LNCAP (cell line): ENCODE data around the gene HMGN5.

ENCODE experiments used
- TF ChIP-seq, protein P1 (sequence below): fragments of 450-650 bp; IDR thresholded peaks from 2 replicates; pipeline ENCODE4 v1.5.1; 2017; ENCODE audit warnings: mild to moderate bottlenecking

HMGN5 gene

GRCh38 chrX:81201071-81201470 lies 642 bp downstream of the HMGN5 start:
- TF ChIP-seq, protein P1, sequence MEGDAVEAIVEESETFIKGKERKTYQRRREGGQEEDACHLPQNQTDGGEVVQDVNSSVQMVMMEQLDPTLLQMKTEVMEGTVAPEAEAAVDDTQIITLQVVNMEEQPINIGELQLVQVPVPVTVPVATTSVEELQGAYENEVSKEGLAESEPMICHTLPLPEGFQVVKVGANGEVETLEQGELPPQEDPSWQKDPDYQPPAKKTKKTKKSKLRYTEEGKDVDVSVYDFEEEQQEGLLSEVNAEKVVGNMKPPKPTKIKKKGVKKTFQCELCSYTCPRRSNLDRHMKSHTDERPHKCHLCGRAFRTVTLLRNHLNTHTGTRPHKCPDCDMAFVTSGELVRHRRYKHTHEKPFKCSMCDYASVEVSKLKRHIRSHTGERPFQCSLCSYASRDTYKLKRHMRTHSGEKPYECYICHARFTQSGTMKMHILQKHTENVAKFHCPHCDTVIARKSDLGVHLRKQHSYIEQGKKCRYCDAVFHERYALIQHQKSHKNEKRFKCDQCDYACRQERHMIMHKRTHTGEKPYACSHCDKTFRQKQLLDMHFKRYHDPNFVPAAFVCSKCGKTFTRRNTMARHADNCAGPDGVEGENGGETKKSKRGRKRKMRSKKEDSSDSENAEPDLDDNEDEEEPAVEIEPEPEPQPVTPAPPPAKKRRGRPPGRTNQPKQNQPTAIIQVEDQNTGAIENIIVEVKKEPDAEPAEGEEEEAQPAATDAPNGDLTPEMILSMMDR: no peak

DNA sequence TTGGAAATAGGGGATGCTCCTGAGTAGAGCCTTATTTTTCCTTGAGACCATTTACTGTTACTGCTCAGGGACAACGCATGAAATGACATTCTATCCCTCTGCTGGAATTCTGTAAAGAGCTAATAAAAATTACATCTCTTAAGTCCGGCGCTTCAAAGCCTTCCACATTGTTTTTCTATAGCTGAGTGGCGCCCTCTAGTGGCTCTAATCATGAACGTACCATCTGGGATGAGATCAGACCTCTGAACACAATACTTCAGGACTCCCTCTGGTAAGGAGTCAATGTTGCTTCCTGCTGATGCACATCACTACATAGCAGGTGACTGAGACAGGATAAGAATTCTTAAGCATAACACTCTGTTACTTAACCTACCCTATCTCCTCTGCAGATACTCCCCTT lies 6.0 kb downstream of the HMGN5 start:
- TF ChIP-seq, protein P1: peak; percentile 59

DNA sequence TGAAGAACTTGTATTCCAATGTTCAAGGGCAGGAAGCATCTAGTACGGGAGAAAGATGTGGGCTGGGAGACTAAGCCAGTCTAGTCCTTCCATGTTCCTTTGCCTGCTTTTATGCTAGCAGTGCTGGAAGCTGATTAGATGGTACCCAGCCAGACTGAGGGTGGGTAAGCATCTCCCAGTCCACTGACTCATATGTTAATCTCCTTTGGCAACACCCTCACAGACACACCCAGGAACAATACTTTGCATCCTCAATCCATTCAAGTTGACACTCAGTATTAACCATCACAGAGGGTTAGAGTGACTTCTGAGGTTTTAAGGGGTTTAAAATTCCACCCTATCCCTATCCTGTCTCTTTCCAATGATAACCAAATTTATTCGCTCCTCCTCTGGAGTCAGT lies 6.5 kb downstream of the HMGN5 start:
- TF ChIP-seq, protein P1: no peak

DNA sequence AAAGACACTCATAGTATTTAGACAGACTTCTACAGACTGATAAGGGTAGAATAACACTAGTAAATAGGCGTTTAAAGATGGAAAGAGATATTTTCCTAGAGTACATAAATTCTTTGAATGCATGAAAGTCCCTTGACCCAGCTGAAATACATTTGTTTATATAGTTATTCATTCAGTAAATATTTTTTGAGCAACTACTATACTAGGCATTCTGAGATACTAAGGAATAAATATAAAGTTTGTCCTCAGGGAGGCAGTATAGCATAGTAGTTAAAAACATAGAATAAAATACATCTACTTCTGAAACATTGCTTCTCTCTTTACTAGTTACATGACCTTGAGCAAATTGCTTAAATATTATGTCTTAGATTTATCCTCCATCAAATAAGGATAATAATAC lies 27.4 kb downstream of the HMGN5 start:
- TF ChIP-seq, protein P1: peak; percentile 35; the same call in 1 of the 2 replicates

DNA sequence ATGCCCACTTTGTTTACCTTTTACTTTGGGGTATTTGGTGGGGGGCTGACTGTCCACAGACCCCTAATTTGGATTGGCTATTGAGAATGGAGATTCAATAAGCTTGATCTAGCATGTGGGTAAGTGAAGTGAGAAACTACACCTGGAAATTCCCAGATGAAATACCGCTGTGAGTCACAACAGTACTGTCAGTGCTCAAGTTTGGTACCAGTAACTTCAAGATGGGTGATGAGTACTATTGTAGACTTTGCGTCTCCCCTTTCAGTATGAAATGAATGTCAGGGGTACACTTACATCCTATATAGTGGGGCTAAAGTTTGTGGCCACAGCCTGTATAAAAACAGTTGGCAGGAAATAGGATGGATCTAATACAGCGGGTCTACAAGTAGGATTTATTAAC lies 33.3 kb downstream of the HMGN5 start:
- TF ChIP-seq, protein P1: no peak

GRCh38 chrX:81121513-81122363 lies 80.0 kb downstream of the HMGN5 start:
- TF ChIP-seq, protein P1: no peak

- TF ChIP-seq, protein P1: peak; percentile 62; the same call in 1 of the 2 replicates
Measured at GRCh38 chrX:81120936-81121371, 80.8 kb downstream of the HMGN5 start.
